A549 (cell line): ENCODE data around the gene BRICD5.

ENCODE experiments used
- EP300 ChIP-seq, 2 experiments: fragments of >200 bp; sonication (Bioruptor Twin); formaldehyde crosslinking; IDR thresholded peaks; 2 replicates in 1 of 2; 3 replicates in 1 of 2; pipeline ENCODE4 v1.6.1; 2016 to 2017
- ESRRA ChIP-seq: fragments of 150-350 bp; IDR thresholded peaks from 2 replicates; pipeline ENCODE4 v1.6.1; 2014; ENCODE audit warnings: mild to moderate bottlenecking, low read length, borderline replicate concordance
- NPAS2 ChIP-seq: fragments of 250-450 bp; sonication (Bioruptor Pico); IDR thresholded peaks from 2 replicates; pipeline ENCODE4 v1.8.0; 2022; ENCODE audit warnings: mild to moderate bottlenecking, moderate library complexity, borderline replicate concordance
- TF ChIP-seq, protein P1 (sequence below): fragments of >200 bp; sonication (Bioruptor Twin); formaldehyde crosslinking; IDR thresholded peaks from 3 replicates; pipeline ENCODE4 v1.5.1; 2016

DNA sequence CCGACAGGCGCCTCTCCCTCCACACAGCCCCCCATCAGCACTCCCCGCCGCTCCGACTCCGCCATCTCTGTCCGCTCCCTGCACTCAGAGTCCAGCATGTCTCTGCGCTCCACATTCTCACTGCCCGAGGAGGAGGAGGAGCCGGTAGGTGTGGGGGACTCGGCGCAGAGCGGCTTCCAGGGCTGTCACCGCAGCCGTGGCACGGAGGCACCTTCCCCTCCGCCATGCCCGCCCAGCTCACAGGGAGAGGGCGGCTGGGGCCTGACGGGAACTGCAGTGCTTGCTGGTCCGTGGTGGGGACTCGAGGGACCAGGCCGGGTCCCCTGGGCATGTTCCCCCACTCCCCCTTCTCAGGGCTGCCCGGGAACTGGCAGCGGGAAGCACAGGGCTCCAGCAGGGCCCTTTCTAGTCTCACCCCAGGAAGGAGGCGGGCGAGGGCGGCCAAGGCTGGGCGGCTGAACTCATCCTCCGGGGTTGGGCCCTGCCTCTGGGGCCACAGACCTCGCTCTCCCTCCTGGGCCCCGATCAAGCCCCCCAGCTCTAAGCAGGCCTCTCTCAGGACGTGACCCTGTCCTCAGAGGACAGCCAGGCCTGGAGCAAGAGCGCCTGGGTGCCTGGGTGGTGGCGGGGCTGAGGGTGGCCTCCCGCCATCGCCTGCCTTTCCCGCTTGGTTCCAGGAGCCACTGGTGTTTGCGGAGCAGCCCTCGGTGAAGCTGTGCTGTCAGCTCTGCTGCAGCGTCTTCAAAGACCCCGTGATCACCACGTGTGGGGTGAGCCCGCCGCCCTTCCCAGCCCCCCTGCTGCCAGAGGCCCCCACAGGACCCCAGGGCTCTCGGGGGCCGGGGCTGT lies 39.9 kb downstream of the BRICD5 start:
- no peak for TF ChIP-seq EP300 (IDR thresholded peaks at IDR 0.05)
- no peak for TF ChIP-seq NPAS2 (CRISPR knock-in tag)
- TF ChIP-seq, protein P1, sequence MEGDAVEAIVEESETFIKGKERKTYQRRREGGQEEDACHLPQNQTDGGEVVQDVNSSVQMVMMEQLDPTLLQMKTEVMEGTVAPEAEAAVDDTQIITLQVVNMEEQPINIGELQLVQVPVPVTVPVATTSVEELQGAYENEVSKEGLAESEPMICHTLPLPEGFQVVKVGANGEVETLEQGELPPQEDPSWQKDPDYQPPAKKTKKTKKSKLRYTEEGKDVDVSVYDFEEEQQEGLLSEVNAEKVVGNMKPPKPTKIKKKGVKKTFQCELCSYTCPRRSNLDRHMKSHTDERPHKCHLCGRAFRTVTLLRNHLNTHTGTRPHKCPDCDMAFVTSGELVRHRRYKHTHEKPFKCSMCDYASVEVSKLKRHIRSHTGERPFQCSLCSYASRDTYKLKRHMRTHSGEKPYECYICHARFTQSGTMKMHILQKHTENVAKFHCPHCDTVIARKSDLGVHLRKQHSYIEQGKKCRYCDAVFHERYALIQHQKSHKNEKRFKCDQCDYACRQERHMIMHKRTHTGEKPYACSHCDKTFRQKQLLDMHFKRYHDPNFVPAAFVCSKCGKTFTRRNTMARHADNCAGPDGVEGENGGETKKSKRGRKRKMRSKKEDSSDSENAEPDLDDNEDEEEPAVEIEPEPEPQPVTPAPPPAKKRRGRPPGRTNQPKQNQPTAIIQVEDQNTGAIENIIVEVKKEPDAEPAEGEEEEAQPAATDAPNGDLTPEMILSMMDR = no peak
- TF ChIP-seq ESRRA = no peak
